ENCODE data around the gene NDUFA7.
A peak's percentile ranks its signal among the peaks of the same experiment; 100 is the strongest.
"Not testable (repeated sequence)": the region's sequence is repeated elsewhere in the genome, so short reads cannot be mapped to it uniquely, and the experiment has no call there.

The NDUFA7 gene

GRCh38 chr19:8324186-8325050 lies 3.2 kb upstream of the NDUFA7 start:
- DNase-seq (ENCODE audit: low spot score): no peak
- TF ChIP-seq CTCF (IDR thresholded peaks at IDR 0.05; ENCODE audit: borderline replicate concordance, control extremely low read depth, extremely low read depth, insufficient read depth, missing control alignments): peak; percentile 3
- in situ Hi-C loops (cut with MboI; ENCODE audit: low sequenced_read_pairs, unreplicated experiment): no loop called here

GRCh38 chr19:8323781-8324185 lies 2.6 kb upstream of the NDUFA7 start:
- DNase-seq (ENCODE audit: low spot score): no peak
- no peak for TF ChIP-seq CTCF (IDR thresholded peaks at IDR 0.05; ENCODE audit: borderline replicate concordance, control extremely low read depth, extremely low read depth, insufficient read depth, missing control alignments)
- in situ Hi-C loops (cut with MboI; ENCODE audit: low sequenced_read_pairs, unreplicated experiment): no loop called here

- no peak for DNase-seq (ENCODE audit: low spot score)
- no peak for TF ChIP-seq CTCF (IDR thresholded peaks at IDR 0.05; ENCODE audit: borderline replicate concordance, control extremely low read depth, extremely low read depth, insufficient read depth, missing control alignments)
- in situ Hi-C loops (cut with MboI; ENCODE audit: low sequenced_read_pairs, unreplicated experiment): no loop called here
Measured at GRCh38 chr19:8322638-8322997, 1.4 kb upstream of the NDUFA7 start.

GRCh38 chr19:8321986-8322637 lies 937 bp upstream of the NDUFA7 start:
- no peak for DNase-seq (ENCODE audit: low spot score)
- in situ Hi-C loops (cut with MboI; ENCODE audit: low sequenced_read_pairs, unreplicated experiment): no loop called here
- TF ChIP-seq CTCF (IDR thresholded peaks at IDR 0.05; ENCODE audit: borderline replicate concordance, control extremely low read depth, extremely low read depth, insufficient read depth, missing control alignments): no peak

GRCh38 chr19:8320564-8321066 lies 560 bp downstream of the NDUFA7 start:
- no peak for TF ChIP-seq CTCF (IDR thresholded peaks at IDR 0.05; ENCODE audit: borderline replicate concordance, control extremely low read depth, extremely low read depth, insufficient read depth, missing control alignments)

GRCh38 chr19:8319807-8320520 lies 1.2 kb downstream of the NDUFA7 start:
- no peak for DNase-seq (ENCODE audit: low spot score)
- in situ Hi-C loops (cut with MboI; ENCODE audit: low sequenced_read_pairs, unreplicated experiment): no loop called here

More at GRCh38 chr19:8320564-8321066, 560 bp downstream of the NDUFA7 start:
- in situ Hi-C loops (cut with MboI; ENCODE audit: low sequenced_read_pairs, unreplicated experiment): no loop called here
- DNase-seq (ENCODE audit: low spot score): no peak

GRCh38 chr19:8318835-8319234 lies 2.3 kb downstream of the NDUFA7 start:
- in situ Hi-C loops (cut with MboI; ENCODE audit: low sequenced_read_pairs, unreplicated experiment); DNase-seq (ENCODE audit: low spot score): not testable (repeated sequence)

More at GRCh38 chr19:8319807-8320520, 1.2 kb downstream of the NDUFA7 start:
- TF ChIP-seq CTCF (IDR thresholded peaks at IDR 0.05; ENCODE audit: borderline replicate concordance, control extremely low read depth, extremely low read depth, insufficient read depth, missing control alignments): no peak
